Measurements from ENCODE around the gene GRAMD4.

The GRAMD4 gene

GRCh38 chr22:46586123-46586519, 34.1 kb upstream of the GRAMD4 start:
- no peak for DNase-seq (ENCODE audit: extremely low read depth, low read depth)
- no peak for TF ChIP-seq CTCF (IDR thresholded peaks at IDR 0.05; ENCODE audit: low read depth, low read length)

DNA sequence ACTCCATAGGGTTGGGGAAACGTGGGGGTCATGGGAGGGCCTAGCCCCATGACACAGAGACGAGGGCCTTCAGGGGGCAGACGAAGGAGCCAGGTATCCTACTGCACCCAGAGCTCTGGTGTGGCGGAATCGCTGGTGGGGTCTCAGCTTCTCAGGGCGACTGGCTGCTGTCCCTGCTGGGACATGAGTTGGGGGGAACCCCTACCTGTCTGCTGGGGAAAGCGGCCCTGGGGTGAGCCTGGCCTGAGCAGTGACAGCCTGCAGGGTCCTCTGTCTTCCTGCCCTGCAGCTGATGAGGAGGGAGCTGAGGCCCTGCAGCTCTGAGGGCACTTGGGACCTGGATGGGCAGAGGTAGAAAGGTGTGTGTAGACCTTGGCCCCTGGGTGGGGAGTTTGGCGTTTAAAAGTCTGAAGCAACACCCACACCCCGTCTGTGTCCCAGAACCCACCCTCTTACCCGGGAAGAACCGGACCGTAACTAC, 33.6 kb upstream of the GRAMD4 start:
- no peak for DNase-seq (ENCODE audit: extremely low read depth, low read depth)
- no peak for TF ChIP-seq CTCF (IDR thresholded peaks at IDR 0.05; ENCODE audit: low read depth, low read length)

DNA sequence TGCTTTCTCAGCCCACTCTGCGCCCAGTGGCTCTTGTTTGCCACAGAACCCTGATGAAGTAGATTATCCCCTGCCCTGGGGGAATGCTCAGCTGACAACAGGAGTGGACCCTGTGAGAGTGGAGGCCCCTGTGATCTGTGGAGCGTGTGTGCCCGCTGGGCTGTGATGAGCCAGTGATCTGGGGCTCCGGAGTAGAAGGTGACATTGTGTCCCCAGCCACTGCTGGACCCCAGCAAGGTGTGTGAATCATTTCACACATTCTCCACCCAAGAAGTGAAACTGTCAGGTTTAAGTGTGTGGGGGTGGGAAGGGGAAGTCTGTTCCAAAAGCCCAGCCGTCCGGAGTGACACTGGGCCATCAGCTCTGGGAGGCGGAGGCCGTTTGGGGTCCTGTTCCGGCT, 33.1 kb upstream of the GRAMD4 start:
- no peak for DNase-seq (ENCODE audit: extremely low read depth, low read depth)
- no peak for TF ChIP-seq CTCF (IDR thresholded peaks at IDR 0.05; ENCODE audit: low read depth, low read length)

DNA sequence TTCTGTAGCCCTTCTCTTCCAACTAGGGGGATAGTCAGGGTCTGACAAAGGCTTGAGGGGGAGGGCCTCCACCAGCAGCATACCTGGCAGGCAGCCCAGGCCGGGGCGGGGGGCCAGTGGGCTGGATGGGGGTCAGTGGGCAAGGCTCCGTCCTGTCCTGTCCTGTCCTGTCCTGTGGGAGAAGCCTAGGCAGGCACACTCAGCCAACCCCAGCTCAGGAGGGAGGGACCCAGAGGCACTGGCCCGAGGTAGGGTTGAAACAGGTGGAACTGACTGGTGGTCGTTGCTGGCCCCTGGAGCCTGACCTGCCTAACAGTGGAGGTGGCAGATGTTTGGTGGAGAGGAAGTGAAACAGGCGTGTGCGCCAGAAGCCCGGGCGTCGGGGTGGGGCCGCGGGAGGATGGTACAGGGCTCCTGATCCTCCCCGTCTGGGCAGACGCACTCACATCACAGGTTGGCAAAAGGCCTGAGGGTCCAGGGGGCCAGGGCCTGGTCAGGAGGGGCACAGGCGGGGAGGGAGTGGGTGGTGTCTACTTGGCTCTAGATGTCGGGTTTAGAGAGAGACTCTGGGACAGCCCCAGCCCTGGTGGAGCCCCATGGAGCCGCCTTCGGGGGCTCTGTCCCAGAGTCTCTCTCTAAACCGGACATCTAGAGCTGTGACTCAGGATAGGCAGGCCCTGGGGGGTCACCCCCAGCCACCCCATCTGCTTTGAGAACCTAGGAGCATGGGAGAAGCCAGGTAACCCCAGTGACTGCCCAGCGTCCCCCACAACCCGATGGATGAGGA, 32.5 kb upstream of the GRAMD4 start:
- DNase-seq (ENCODE audit: extremely low read depth, low read depth): no peak
- no peak for TF ChIP-seq CTCF (IDR thresholded peaks at IDR 0.05; ENCODE audit: low read depth, low read length)

DNA sequence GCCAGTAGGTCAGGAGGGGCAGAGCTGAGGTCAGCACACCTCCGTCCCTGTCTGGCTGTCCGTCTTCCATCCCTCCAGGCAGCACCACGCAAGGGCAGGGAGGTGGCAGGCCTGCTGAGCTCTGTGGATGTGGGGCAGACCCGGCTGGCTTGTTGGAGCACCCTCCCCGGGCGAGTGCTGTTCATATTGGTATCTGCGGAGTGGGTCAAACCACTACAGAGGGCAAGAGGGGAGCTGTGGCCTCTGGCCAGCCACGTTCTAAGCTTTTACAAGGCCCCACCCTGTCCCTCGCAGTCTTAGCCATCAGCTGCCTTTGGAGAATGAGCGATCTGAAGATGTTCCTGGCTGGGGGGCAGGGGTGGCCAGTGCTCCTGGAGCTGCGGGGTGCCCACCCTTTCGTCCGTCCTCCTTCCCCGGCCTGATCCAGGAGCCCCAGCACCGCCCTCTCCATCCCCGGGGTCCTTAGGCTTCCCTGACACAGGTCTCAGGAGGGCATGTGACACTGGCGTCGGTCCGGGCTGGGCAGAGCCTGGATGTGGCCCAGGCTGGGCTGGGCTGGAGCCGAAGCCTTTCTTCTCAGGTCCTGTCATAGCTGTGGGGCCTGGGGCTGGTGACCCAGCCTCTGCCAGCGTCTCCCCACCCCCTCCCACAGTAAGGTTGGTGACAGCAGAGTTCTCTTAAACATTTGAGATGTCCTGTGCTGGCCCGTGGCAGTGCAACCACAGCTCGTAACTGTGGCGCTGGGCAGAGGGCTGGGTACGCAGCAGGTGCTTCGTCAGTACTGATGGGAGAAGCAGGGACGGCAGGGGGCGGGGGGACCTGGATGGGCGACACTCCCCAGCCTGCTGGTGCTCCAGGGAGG, 31.7 kb upstream of the GRAMD4 start:
- DNase-seq (ENCODE audit: extremely low read depth, low read depth): no peak

GRCh38 chr22:46589141-46589748, 30.9 kb upstream of the GRAMD4 start:
- no peak for TF ChIP-seq CTCF (IDR thresholded peaks at IDR 0.05; ENCODE audit: low read depth, low read length)
- DNase-seq (ENCODE audit: extremely low read depth, low read depth): no peak

More for the DNA sequence above, 31.7 kb upstream of the GRAMD4 start:
- TF ChIP-seq CTCF (IDR thresholded peaks at IDR 0.05; ENCODE audit: low read depth, low read length): no peak
